ENCODE data around the gene SC5D. TPM values are rescaled to one million over a fixed set of nuclear protein-coding genes. Genes with fewer than 3 reads are reported as not detected.

SC5D gene
- total and polyA plus RNA-seq, 3 experiments from 2014 or later: 7.8 to 23.6 (median 21.9) TPM

DNA sequence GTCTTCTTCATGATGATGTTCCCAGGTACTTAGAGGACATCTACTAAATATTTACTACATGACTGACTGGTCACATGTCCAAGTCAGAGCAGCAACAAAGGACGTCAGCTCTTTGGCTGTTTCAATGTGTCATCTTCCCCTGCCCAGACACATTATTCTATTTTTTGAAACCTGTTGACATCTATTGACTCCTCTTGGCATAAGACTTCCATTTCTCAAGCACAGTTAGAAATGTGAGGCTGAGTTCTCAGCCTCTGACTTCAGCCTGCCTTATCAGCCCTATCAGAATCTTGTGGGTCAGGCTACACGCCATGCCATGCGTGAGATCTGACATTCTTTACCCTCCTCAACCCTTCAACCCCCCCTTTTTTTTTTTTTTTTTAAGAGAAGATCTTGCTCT, 63.8 kb downstream of the SC5D start:
- Histone ChIP-seq H3K4me1 (ENCODE audit: insufficient read depth, low read length) (no peaks in the 10 kb centered on the region), H3K27ac (ENCODE audit: low read depth, low read length) (no peak overlapping the region), H3K4me3 (ENCODE audit: low read length) (no peak overlapping the region), H3K36me3 (ENCODE audit: insufficient read depth, low read length) (no peaks in the 10 kb centered on the region), H3K9me3 (ENCODE audit: low read length) (no peaks in the 10 kb centered on the region), H3K27me3 (ENCODE audit: insufficient read depth, low read length, poor library complexity, severe bottlenecking) (no peaks in the 10 kb centered on the region)
- Mint-ChIP-seq H3K36me3 (no peaks in the 10 kb centered on the region), H3K27ac (no peak overlapping the region), H3K9me3 (no peaks in the 10 kb centered on the region), H3K4me1 (no peaks in the 10 kb centered on the region), H3K4me3 (no peak overlapping the region), H3K27me3 (peaks cover 4 to 8% of the 10 kb centered on the region in 2 donors)
- CTCF ChIA-PET: interaction anchor here (2.0 kb wide), 1 partner anchor 11 kb away, joined by 7 read pairs; no protein-coding TSS in a partner anchor
- DNase-seq: no peak
- POLR2A ChIA-PET: no interaction called here

Other genes with a start within 250 kb of the SC5D start
- under 1 TPM; 0.29 to 0.39 TPM for gene TECTA, start 191.5 kb upstream of the SC5D start, total RNA-seq
- gene TECTA, start 191.5 kb upstream of the SC5D start, polyA plus RNA-seq: not detected
- gene SORL1, start 159.5 kb downstream of the SC5D start, total RNA-seq: 10 to 100 TPM; 44.5 to 46.9 TPM
- 220 TPM for gene SORL1, start 159.5 kb downstream of the SC5D start, polyA plus RNA-seq